Mesodermal cell (in vitro differentiated cells): ENCODE results near the gene CREB3.

Source experiments
- H3K27ac ChIP-seq: 2 replicates; pipeline ENCODE4 v1.7.0; 2013; ENCODE audit warnings: mild to moderate bottlenecking, low read depth, low read length, moderate library complexity; ENCODE audit not compliant: severe bottlenecking
- H3K36me3 ChIP-seq: 2 replicates; pipeline ENCODE4 v1.7.1; 2013; ENCODE audit warnings: mild to moderate bottlenecking, low read length, moderate library complexity; ENCODE audit not compliant: control insufficient read depth, insufficient read depth
- H3K4me1 ChIP-seq: one replicate; pipeline ENCODE4 v1.7.1; 2013; ENCODE audit warnings: mild to moderate bottlenecking, low read length; ENCODE audit not compliant: insufficient read depth, control insufficient read depth, poor library complexity, severe bottlenecking
- H3K4me3 ChIP-seq: 2 replicates; pipeline ENCODE4 v1.7.0; 2013; ENCODE audit warnings: low read length, control low read depth, mild to moderate bottlenecking; ENCODE audit not compliant: insufficient read depth, poor library complexity, severe bottlenecking; ENCODE audit errors: extremely low read depth
- H3K9me3 ChIP-seq: 2 replicates; pipeline ENCODE4 v1.7.1; 2013; ENCODE audit warnings: mild to moderate bottlenecking, low read length, moderate library complexity; ENCODE audit not compliant: control insufficient read depth
- WGBS, 2 experiments: methylation state at CpG; one replicate each; pipeline ENCODE4 v1.1.5; 2013; ENCODE audit warnings: missing lambda C conversion rate in 2 of 2; ENCODE audit not compliant: insufficient coverage in 2 of 2; 5-methylcytosine and 5-hydroxymethylcytosine counted together

The CREB3 gene

GRCh38 chr9:35738924-35739323, 6.5 kb downstream of the CREB3 start:
- H3K36me3 ChIP-seq, result peaks cover 94% of the 10 kb centered on the region
- H3K27ac ChIP-seq, result no peak overlapping the region
- peaks cover 14% of the 10 kb centered on the region for H3K4me1 ChIP-seq
- no peak overlapping the region for H3K4me3 ChIP-seq
- 97 to 100% methylated on average over 3 to 4 of the region's 7 CpGs for WGBS, 2 experiments
- no peaks in the 10 kb centered on the region for H3K9me3 ChIP-seq

DNA sequence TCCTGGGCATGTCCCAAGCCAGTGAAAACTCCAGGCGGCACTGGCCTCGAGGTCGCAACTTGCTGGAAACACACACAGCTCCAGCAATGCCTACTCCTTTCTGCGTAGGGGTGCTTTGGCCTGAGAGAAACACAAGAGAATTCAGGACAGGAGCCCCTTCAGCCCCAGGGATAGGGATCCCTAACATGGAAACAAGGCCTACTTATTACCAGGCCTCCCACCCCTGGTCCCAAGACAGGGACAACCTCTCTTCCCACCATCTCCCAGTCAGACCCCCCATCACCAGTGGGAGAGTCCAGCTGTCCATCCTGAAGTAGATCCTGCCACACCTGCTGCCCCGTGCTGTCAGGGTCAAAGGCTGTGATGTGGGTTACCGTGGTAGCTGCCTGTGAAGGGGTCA, 7.8 kb downstream of the CREB3 start:
- peaks cover 94% of the 10 kb centered on the region for H3K36me3 ChIP-seq

GRCh38 chr9:35741740-35742139, 9.3 kb downstream of the CREB3 start:
- no peak overlapping the region for H3K27ac ChIP-seq
- WGBS, 2 experiments, result 90 to 99% methylated on average over 6 of the region's 7 CpGs
- H3K9me3 ChIP-seq, result no peaks in the 10 kb centered on the region
- H3K4me1 ChIP-seq, result peaks cover 16% of the 10 kb centered on the region
- no peak overlapping the region for H3K4me3 ChIP-seq
- H3K36me3 ChIP-seq, result peaks cover 98% of the 10 kb centered on the region

More for the DNA sequence above, 7.8 kb downstream of the CREB3 start:
- Histone ChIP-seq H3K9me3 (no peaks in the 10 kb centered on the region), H3K4me3 (no peak overlapping the region), H3K27ac (no peak overlapping the region), H3K4me1 (peaks cover 19% of the 10 kb centered on the region)
- WGBS, 2 experiments, result 93 to 100% methylated on average over 4 of the region's 6 CpGs

DNA sequence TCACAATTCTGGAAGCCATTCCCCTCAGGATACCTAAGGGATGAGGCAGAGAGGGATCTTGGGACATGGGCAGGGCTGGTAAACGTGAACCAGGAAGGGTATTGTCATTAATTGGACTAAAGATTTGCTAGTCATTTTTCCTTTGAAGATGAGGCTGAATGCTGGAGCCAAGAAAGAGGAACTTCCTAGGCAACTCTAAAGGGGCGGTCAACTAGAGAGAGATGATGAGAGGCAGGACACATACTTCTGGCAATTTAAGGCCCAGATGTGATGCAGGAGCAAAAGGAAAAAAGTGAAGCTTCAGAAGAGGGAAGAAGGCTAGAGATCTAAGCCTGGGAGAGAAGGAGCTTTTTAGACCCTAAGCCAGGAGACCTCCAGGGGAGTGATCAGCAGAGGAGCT, 11.0 kb downstream of the CREB3 start:
- 93 to 100% methylated on average over 2 of the region's 2 CpGs for WGBS, 2 experiments
- no peak overlapping the region for H3K4me3 ChIP-seq
- H3K36me3 ChIP-seq, result peaks cover 88% of the 10 kb centered on the region

DNA sequence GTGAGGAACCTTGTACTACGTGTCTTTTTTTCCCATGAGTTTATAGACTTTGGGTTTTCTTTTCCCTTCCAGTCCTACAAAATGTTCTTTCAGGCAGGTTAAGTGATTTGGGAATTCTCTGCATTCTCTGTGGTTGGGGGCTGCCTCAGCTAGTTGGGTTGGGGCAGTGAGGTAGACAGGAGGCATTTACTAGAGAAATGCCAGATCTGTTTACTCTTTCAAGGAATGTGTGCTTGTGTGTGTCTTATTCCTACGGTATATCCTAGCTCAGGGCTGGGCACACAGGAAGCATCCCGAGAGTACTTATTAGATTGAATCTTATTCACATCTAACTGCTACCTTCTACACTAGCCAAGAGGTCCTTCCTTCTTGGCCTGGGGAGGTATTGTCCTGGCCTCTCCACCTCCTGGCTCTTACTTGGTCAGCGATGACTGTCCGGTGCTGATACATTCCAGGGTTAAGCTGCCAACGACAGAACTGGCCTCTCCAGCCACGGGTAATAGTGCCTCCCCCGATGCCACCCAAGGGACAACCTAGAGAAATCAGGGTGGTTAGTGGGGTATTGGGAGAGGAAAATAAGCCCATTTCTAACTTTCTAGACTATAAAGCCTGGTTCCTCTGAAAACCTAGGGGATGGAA, 11.5 kb downstream of the CREB3 start:
- Histone ChIP-seq H3K9me3 (no peaks in the 10 kb centered on the region), H3K27ac (peak overlapping the region; percentile 75), H3K36me3 (peaks cover 83% of the 10 kb centered on the region), H3K4me3 (no peak overlapping the region), H3K4me1 (peaks cover 23% of the 10 kb centered on the region)
- WGBS, 2 experiments, result 94 to 98% methylated on average over 5 to 6 of the region's 8 CpGs

More for the DNA sequence above, 11.0 kb downstream of the CREB3 start:
- H3K27ac ChIP-seq, result peak overlapping the region; percentile 75
- no peaks in the 10 kb centered on the region for H3K9me3 ChIP-seq
- peaks cover 23% of the 10 kb centered on the region for H3K4me1 ChIP-seq

GRCh38 chr9:35745569-35745968, 13.1 kb downstream of the CREB3 start:
- peaks cover 67% of the 10 kb centered on the region for H3K36me3 ChIP-seq
- 88 to 100% methylated on average over 1 of the region's 1 CpG for WGBS, 2 experiments
- H3K27ac ChIP-seq, result no peak overlapping the region
- H3K4me1 ChIP-seq, result peaks cover 28% of the 10 kb centered on the region
- H3K4me3 ChIP-seq, result peak overlapping the region; percentile 89
- H3K9me3 ChIP-seq, result no peaks in the 10 kb centered on the region

- H3K4me1 ChIP-seq, result peaks cover 28% of the 10 kb centered on the region
- WGBS, 2 experiments, result 80 to 84% methylated on average over 3 of the region's 3 CpGs
- H3K36me3 ChIP-seq, result peaks cover 58% of the 10 kb centered on the region
- peak overlapping the region; percentile 89 for H3K4me3 ChIP-seq
- no peak overlapping the region for H3K27ac ChIP-seq
- H3K9me3 ChIP-seq, result no peaks in the 10 kb centered on the region
Measured at GRCh38 chr9:35746583-35746982, 14.1 kb downstream of the CREB3 start.

DNA sequence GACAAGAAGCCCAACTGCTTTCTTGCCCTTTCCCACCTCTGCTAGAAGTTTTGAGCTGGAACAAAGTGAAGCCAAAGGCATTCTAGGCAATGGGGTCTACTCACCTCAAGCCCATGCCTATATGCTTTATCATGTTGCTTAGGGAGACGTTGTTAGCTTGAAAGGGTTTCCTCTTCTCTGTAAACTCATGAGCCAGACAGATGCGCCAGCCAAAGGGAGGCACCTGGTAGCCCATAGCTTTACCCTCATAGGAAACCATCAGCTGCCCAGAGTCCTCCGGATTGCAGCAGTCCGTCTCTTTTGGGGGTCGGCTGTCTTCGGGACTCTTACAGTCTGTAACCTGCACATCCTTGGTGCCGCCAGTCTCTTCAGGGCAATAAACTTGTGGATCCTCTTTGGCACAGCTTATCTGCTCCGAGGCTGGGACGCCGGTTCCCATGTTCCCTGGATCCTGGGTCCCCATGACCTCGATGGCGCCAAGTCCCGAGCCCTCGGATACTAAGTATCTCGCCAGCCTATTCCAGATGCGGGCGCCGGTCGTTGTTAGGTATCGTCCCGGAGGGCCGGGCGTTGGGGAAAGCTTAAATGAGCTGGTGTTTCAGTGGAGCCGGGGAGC, 15.9 kb downstream of the CREB3 start:
- 1% methylated on average over 21 to 23 of the region's 24 CpGs for WGBS, 2 experiments
- Histone ChIP-seq H3K9me3 (no peaks in the 10 kb centered on the region), H3K4me1 (peaks cover 28% of the 10 kb centered on the region), H3K27ac (peak overlapping the region; percentile 39), H3K4me3 (peak overlapping the region; percentile 89), H3K36me3 (peaks cover 58% of the 10 kb centered on the region)

DNA sequence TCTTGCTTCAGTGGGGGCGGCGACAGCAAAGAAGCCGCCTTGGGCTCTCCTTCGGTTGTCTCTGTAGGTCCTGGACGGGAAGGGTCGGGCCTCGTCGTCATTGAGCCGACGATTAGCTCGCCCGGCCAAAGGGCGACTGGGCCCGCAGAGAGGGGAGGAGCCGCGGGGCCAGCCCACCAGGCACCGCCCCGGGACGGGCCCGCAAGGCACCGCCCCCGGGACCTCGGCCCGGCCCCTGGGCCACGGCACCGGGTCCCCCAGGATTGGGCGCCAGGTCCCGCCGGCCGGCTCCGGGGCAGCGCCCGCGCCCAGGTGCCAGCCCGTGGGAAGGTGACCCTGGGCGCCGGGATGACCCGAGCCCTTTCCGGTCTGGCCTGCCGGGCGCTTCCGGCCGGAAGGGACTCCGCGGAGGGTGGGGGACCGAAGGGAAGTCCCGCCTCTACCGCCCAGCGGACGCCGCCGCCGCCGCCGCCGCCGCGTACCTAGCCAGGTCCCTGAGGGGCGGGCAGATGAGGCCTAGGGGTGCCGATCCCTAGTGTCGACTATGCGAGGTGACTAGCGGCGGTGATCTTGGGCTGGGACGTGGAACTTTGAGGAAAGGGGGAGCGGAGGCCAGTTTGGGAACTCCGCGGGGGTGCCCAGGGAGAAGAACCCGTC, 16.5 kb downstream of the CREB3 start, which contains the start of the genes GBA2 and RGP1:
Gene GBA2 (minus strand): TSS at position 371 of the 657 bp plus-strand sequence. CDS start 524 bp downstream, outside the sequence.
Gene RGP1 (plus strand): TSS at position 430 of the 657 bp plus-strand sequence. CDS start 469 bp downstream, outside the sequence.
- Histone ChIP-seq H3K9me3 (no peaks in the 10 kb centered on the region), H3K4me1 (peaks cover 30% of the 10 kb centered on the region), H3K27ac (peak within 1 kb of the TSS; percentile 60), H3K4me3 (peak within 1 kb of the TSS; percentile 89), H3K36me3 (peaks cover 58% of the 10 kb centered on the region)
- WGBS, 2 experiments, result 0% methylated on average over 40 to 68 of the region's 69 CpGs

DNA sequence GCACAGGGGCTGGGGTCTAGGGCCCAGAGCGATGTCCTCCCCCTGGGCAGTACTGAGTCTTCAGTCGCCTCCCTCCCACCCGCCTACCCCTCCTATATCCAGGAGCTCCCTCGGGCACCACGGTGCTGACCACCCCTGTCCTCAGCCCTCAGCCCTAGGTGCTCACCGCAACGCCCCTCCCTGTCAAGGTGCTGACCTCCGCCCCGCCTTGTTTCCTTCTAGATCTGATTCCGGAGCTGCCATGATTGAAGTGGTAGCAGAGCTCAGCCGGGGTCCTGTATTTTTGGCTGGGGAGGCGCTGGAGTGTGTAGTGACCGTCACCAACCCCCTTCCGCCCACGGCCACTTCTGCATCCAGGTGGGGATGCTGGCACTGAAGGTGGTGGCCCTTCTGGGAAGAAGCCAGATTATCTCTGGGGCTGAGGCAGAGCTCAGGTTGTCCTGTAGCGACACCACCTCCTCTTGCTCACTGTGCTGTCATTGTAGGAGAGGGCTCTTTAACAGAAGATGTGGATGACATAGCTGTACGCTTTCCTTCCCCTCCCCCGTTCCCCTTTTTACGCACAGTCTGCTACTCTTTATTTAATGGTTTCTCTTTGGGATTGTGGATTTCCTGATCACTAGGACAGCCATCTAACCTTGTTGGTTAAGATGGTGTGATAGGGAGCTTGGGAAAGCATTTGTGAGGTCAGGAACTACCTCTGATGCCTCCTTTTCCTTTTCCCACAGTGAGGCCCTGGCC, 17.2 kb downstream of the CREB3 start:
- Histone ChIP-seq H3K4me1 (peaks cover 28% of the 10 kb centered on the region), H3K36me3 (peaks cover 58% of the 10 kb centered on the region), H3K4me3 (peak overlapping the region; percentile 89), H3K9me3 (no peaks in the 10 kb centered on the region), H3K27ac (peak overlapping the region; percentile 60)
- WGBS, 2 experiments, result 19 to 34% methylated on average over 6 to 7 of the region's 19 CpGs
